GM21576 (cell line): ENCODE results near the gene AATK.

Experiments
- ATAC-seq: cut with Tn5 transposase; IDR thresholded peaks from one replicate; pipeline ENCODE4 v1.9.1; 2021; ENCODE audit warnings: mild to moderate bottlenecking, moderate library complexity; ENCODE audit not compliant: unreplicated experiment

AATK gene

GRCh38 chr17:81130385-81131361, 35.3 kb downstream of the AATK start:
- no peak for ATAC-seq

- ATAC-seq = no peak
These were observed 36.2 kb downstream of the AATK start for GRCh38 chr17:81129711-81130367.

GRCh38 chr17:81129289-81129688, 36.7 kb downstream of the AATK start:
- no peak for ATAC-seq

- no peak for ATAC-seq
These were observed 37.2 kb downstream of the AATK start for GRCh38 chr17:81128774-81129173.

- no peak for ATAC-seq
These were observed 37.7 kb downstream of the AATK start for GRCh38 chr17:81128338-81128737.

- no peak for ATAC-seq
These were observed 38.4 kb downstream of the AATK start for GRCh38 chr17:81127526-81128177.

- ATAC-seq = no peak
These were observed 38.9 kb downstream of the AATK start for GRCh38 chr17:81127133-81127455.

- no peak for ATAC-seq
These were observed 39.5 kb downstream of the AATK start for GRCh38 chr17:81126281-81127132.

GRCh38 chr17:81125573-81126081, 40.4 kb downstream of the AATK start:
- no peak for ATAC-seq

- ATAC-seq = no peak
These were observed 41.6 kb downstream of the AATK start for GRCh38 chr17:81124377-81124776.

GRCh38 chr17:81123052-81124048, 42.7 kb downstream of the AATK start:
- no peak for ATAC-seq

- no peak for ATAC-seq
These were observed 43.9 kb downstream of the AATK start for GRCh38 chr17:81121841-81122733.

- no peak for ATAC-seq
These were observed 45.1 kb downstream of the AATK start for GRCh38 chr17:81120695-81121621.

- no peak for ATAC-seq
These were observed 45.9 kb downstream of the AATK start for GRCh38 chr17:81120149-81120484.

GRCh38 chr17:81119223-81120148, 46.5 kb downstream of the AATK start:
- no peak for ATAC-seq
